Peyer's patch (tissue), 4 donors: Measurements from ENCODE around the gene CASZ1. TPM values are rescaled to one million over a fixed set of nuclear protein-coding genes. Genes with fewer than 3 reads are reported as not detected.
A peak's percentile ranks its signal among the peaks of the same experiment; 100 is the strongest.

Experiments used
- DNase-seq, 3 donors: peaks; one replicate each; pipeline ENCODE4 v3.0.0-alpha.2; 2017 to 2019
- H3K27ac ChIP-seq, 4 donors: fragments of 200-600 bp; sonication (generic); one replicate each; pipeline ENCODE4 v1.5.1; 2016 to 2019
- H3K27me3 ChIP-seq, 2 donors: fragments of 200-600 bp; sonication (generic); one replicate each; pipeline ENCODE4 v1.5.1; 2019
- H3K36me3 ChIP-seq, 3 donors: fragments of 200-600 bp; sonication (generic); one replicate each; pipeline ENCODE4 v1.5.1; 2016 to 2019
- H3K4me1 ChIP-seq, 4 donors: fragments of 200-600 bp; sonication (generic); one replicate each; pipeline ENCODE4 v1.5.1; 2016 to 2019
- H3K4me3 ChIP-seq, 4 donors: fragments of 200-600 bp; sonication (generic); 1 replicate in 3 of 4; 2 replicates in 1 of 4; pipeline ENCODE4 v1.5.1; 2016 to 2019; ENCODE audit warnings: mild to moderate bottlenecking in 1 of 4
- H3K9me3 ChIP-seq, 4 donors: fragments of 200-600 bp; sonication (generic); one replicate each; pipeline ENCODE4 v1.5.1; 2016 to 2019; ENCODE audit warnings: mild to moderate bottlenecking in 1 of 4
- CTCF ChIP-seq, 6 experiments: fragments of 450-650 bp in 4 of 6; fragments of 200-600 bp in 2 of 6; sonication (generic) in 1 of 6; IDR thresholded peaks; one replicate each; pipeline ENCODE4 v1.5.1; 2017 to 2019; ENCODE audit warnings: antibody characterized with exemption in 6 of 6, mild to moderate bottlenecking in 3 of 6, moderate library complexity in 1 of 6
- POLR2A ChIP-seq, 2 donors: fragments of 450-650 bp; IDR thresholded peaks; one replicate each; pipeline ENCODE4 v1.5.1; 2017; ENCODE audit warnings: antibody characterized with exemption in 2 of 2, mild to moderate bottlenecking in 2 of 2, moderate library complexity in 2 of 2
- total RNA-seq, 4 donors: library from RNA; depleted of rRNA; stranded (reverse); fragments of >200 nt; gene quantifications; one replicate each; pipeline ENCODE4 v1.1.0, GENCODE V29; 2016

Gene CASZ1
- total RNA-seq, 4 donors from 2014 or later: 87.5 to 165 (median 137) TPM

GRCh38 chr1:10693152-10693496 lies 103.3 kb downstream of the CASZ1 start:
- Histone ChIP-seq H3K4me1 (peaks cover 0 to 65% (median 2%) of the 10 kb centered on the region in 4 donors), H3K4me3 (peak overlapping the region; percentile 84 to 94 (median 92)), H3K27ac (peak overlapping the region in 3 of 4 donors; percentile 91 to 98 (median 95)), H3K27me3 (no peaks in the 10 kb centered on the region), H3K9me3 (no peaks in the 10 kb centered on the region), H3K36me3 (no peaks in the 10 kb centered on the region)
- DNase-seq: no peak
- TF ChIP-seq CTCF (IDR thresholded peaks at IDR 0.05) (no peak), POLR2A (IDR thresholded peaks at IDR 0.05) (no peak)

- no peaks in the 10 kb centered on the region for H3K9me3 ChIP-seq
- peak; percentile 16 to 69 (median 58) for TF ChIP-seq CTCF (IDR thresholded peaks at IDR 0.05)
- TF ChIP-seq POLR2A (IDR thresholded peaks at IDR 0.05): peak; percentile 23 to 41
- peak overlapping the region in 3 of 4 donors; percentile 91 to 98 (median 95) for H3K27ac ChIP-seq
- H3K36me3 ChIP-seq: no peaks in the 10 kb centered on the region
- no peaks in the 10 kb centered on the region for H3K27me3 ChIP-seq
- H3K4me1 ChIP-seq: peaks cover 0 to 71% (median 2%) of the 10 kb centered on the region in 4 donors
- DNase-seq: peak; percentile 58 to 88 (median 86)
- peak overlapping the region in 2 of 4 donors; percentile 92 to 94 for H3K4me3 ChIP-seq
Measured at GRCh38 chr1:10692401-10693021, 103.9 kb downstream of the CASZ1 start.

- Histone ChIP-seq H3K36me3 (no peaks in the 10 kb centered on the region), H3K4me3 (peak overlapping the region in 1 of 4 donors; percentile 94), H3K4me1 (peaks cover 0 to 77% (median 2%) of the 10 kb centered on the region in 4 donors), H3K27ac (peak overlapping the region in 3 of 4 donors; percentile 91 to 98 (median 95)), H3K9me3 (no peaks in the 10 kb centered on the region), H3K27me3 (no peaks in the 10 kb centered on the region)
- peak in 2 of 3 donors; percentile 74 to 78 for DNase-seq
- TF ChIP-seq POLR2A (IDR thresholded peaks at IDR 0.05) (peak in 1 of 2 donors; percentile 28), CTCF (IDR thresholded peaks at IDR 0.05) (no peak)
Measured at GRCh38 chr1:10691740-10692125, 104.7 kb downstream of the CASZ1 start.

- Histone ChIP-seq H3K36me3 (no peaks in the 10 kb centered on the region), H3K27me3 (no peaks in the 10 kb centered on the region), H3K27ac (peak overlapping the region in 3 of 4 donors; percentile 91 to 98 (median 95)), H3K4me3 (no peak overlapping the region), H3K4me1 (peaks cover 0 to 77% (median 4%) of the 10 kb centered on the region in 4 donors), H3K9me3 (no peaks in the 10 kb centered on the region)
- DNase-seq: no peak
- no peak for TF ChIP-seq POLR2A (IDR thresholded peaks at IDR 0.05)
- no peak for TF ChIP-seq CTCF (IDR thresholded peaks at IDR 0.05)
Measured at GRCh38 chr1:10691075-10691739, 105.2 kb downstream of the CASZ1 start.

GRCh38 chr1:10690484-10690883 lies 106.0 kb downstream of the CASZ1 start:
- TF ChIP-seq POLR2A (IDR thresholded peaks at IDR 0.05) (no peak), CTCF (IDR thresholded peaks at IDR 0.05) (peak in 1 of 6 experiments; percentile 4)
- DNase-seq: no peak
- Histone ChIP-seq H3K36me3 (no peaks in the 10 kb centered on the region), H3K4me1 (peaks cover 0 to 77% (median 5%) of the 10 kb centered on the region in 4 donors), H3K27me3 (no peaks in the 10 kb centered on the region), H3K9me3 (no peaks in the 10 kb centered on the region), H3K27ac (peak overlapping the region in 2 of 4 donors; percentile 49 to 98), H3K4me3 (no peak overlapping the region)
